ENCODE data around the gene C5orf22. TPM values are rescaled to one million over a fixed set of nuclear protein-coding genes. Genes with fewer than 3 reads are reported as not detected.

Gene C5orf22
- total RNA-seq, 1 donor = 21.4 TPM

GRCh38 chr5:31577438-31577837 lies 45.3 kb downstream of the C5orf22 start:
- Histone ChIP-seq H3K27me3 (ENCODE audit: insufficient read depth, low read length) (no peaks in the 10 kb centered on the region), H2AFZ (ENCODE audit: low read length) (no peak overlapping the region), H3K36me3 (ENCODE audit: insufficient read depth, low read length) (no peaks in the 10 kb centered on the region), H3K4me3 (ENCODE audit: insufficient read depth, low read length) (no peak overlapping the region), H3K27ac (ENCODE audit: low read depth, low read length) (no peak overlapping the region), H3K79me2 (ENCODE audit: insufficient read depth, low read length) (no peaks in the 10 kb centered on the region), H3K4me1 (ENCODE audit: insufficient read depth, low read length) (no peaks in the 10 kb centered on the region), H3K9me3 (ENCODE audit: low read depth, low read length) (no peaks in the 10 kb centered on the region), H3K4me2 (ENCODE audit: insufficient read depth, low read length) (no peak overlapping the region), H4K20me1 (ENCODE audit: insufficient read depth, low read length) (no peaks in the 10 kb centered on the region)
- no peak for DNase-seq (ENCODE audit: insufficient read length, low spot score, missing footprints)
- TF ChIP-seq CTCF (IDR thresholded peaks at IDR 0.05; ENCODE audit: extremely low read depth, low read depth, low read length) = no peak

GRCh38 chr5:31579558-31579957 lies 47.5 kb downstream of the C5orf22 start:
- DNase-seq (ENCODE audit: insufficient read length, low spot score, missing footprints) = no peak
- no peak for TF ChIP-seq CTCF (IDR thresholded peaks at IDR 0.05; ENCODE audit: extremely low read depth, low read depth, low read length)
- Histone ChIP-seq H3K9me3 (ENCODE audit: low read depth, low read length) (no peaks in the 10 kb centered on the region), H4K20me1 (ENCODE audit: insufficient read depth, low read length) (no peaks in the 10 kb centered on the region), H2AFZ (ENCODE audit: low read length) (no peak overlapping the region), H3K27me3 (ENCODE audit: insufficient read depth, low read length) (no peaks in the 10 kb centered on the region), H3K4me2 (ENCODE audit: insufficient read depth, low read length) (no peak overlapping the region), H3K4me1 (ENCODE audit: insufficient read depth, low read length) (no peaks in the 10 kb centered on the region), H3K79me2 (ENCODE audit: insufficient read depth, low read length) (no peaks in the 10 kb centered on the region), H3K4me3 (ENCODE audit: insufficient read depth, low read length) (no peak overlapping the region), H3K27ac (ENCODE audit: low read depth, low read length) (no peak overlapping the region), H3K36me3 (ENCODE audit: insufficient read depth, low read length) (no peaks in the 10 kb centered on the region)

- Histone ChIP-seq H4K20me1 (ENCODE audit: insufficient read depth, low read length) (no peaks in the 10 kb centered on the region), H2AFZ (ENCODE audit: low read length) (no peak overlapping the region), H3K27ac (ENCODE audit: low read depth, low read length) (no peak overlapping the region), H3K4me3 (ENCODE audit: insufficient read depth, low read length) (no peak overlapping the region), H3K27me3 (ENCODE audit: insufficient read depth, low read length) (no peaks in the 10 kb centered on the region), H3K9me3 (ENCODE audit: low read depth, low read length) (no peaks in the 10 kb centered on the region), H3K36me3 (ENCODE audit: insufficient read depth, low read length) (no peaks in the 10 kb centered on the region), H3K79me2 (ENCODE audit: insufficient read depth, low read length) (no peaks in the 10 kb centered on the region), H3K4me2 (ENCODE audit: insufficient read depth, low read length) (no peak overlapping the region), H3K4me1 (ENCODE audit: insufficient read depth, low read length) (no peaks in the 10 kb centered on the region)
- peak; percentile 52 for TF ChIP-seq CTCF (IDR thresholded peaks at IDR 0.05; ENCODE audit: extremely low read depth, low read depth, low read length)
- no peak for DNase-seq (ENCODE audit: insufficient read length, low spot score, missing footprints)
Observed at GRCh38 chr5:31581498-31582099, 49.5 kb downstream of the C5orf22 start.

GRCh38 chr5:31583129-31583528 lies 51.0 kb downstream of the C5orf22 start:
- DNase-seq (ENCODE audit: insufficient read length, low spot score, missing footprints) = no peak
- TF ChIP-seq CTCF (IDR thresholded peaks at IDR 0.05; ENCODE audit: extremely low read depth, low read depth, low read length) = no peak

More at GRCh38 chr5:31583129-31583528, 51.0 kb downstream of the C5orf22 start:
- H3K79me2 ChIP-seq (ENCODE audit: insufficient read depth, low read length) = no peaks in the 10 kb centered on the region
- no peaks in the 10 kb centered on the region for H3K27me3 ChIP-seq (ENCODE audit: insufficient read depth, low read length)
- H3K4me1 ChIP-seq (ENCODE audit: insufficient read depth, low read length) = no peaks in the 10 kb centered on the region
- no peak overlapping the region for H3K4me3 ChIP-seq (ENCODE audit: insufficient read depth, low read length)
- no peaks in the 10 kb centered on the region for H3K36me3 ChIP-seq (ENCODE audit: insufficient read depth, low read length)
- no peak overlapping the region for H2AFZ ChIP-seq (ENCODE audit: low read length)
- no peak overlapping the region for H3K27ac ChIP-seq (ENCODE audit: low read depth, low read length)
- H3K9me3 ChIP-seq (ENCODE audit: low read depth, low read length) = no peaks in the 10 kb centered on the region
- H4K20me1 ChIP-seq (ENCODE audit: insufficient read depth, low read length) = no peaks in the 10 kb centered on the region
- H3K4me2 ChIP-seq (ENCODE audit: insufficient read depth, low read length) = no peak overlapping the region
